NOMO-1 treated with DMSO at 0.1 percent for 48 hours (cell line): ENCODE measurements around the gene CNTN4.

ENCODE experiments used
- DNase-seq: peaks from one replicate; lab custom pipeline; 2025; ENCODE audit not compliant: unreplicated experiment; lab: John Stamatoyannopoulos, UW

CNTN4 gene

GRCh38 chr3:2849092-2849491 lies 750.4 kb downstream of the CNTN4 start:
- no peak for DNase-seq

- DNase-seq, result no peak
These were observed 752.0 kb downstream of the CNTN4 start for GRCh38 chr3:2850701-2851100.

- DNase-seq, result no peak
These were observed 752.7 kb downstream of the CNTN4 start for GRCh38 chr3:2851361-2851760.

- DNase-seq, result no peak
These were observed 753.2 kb downstream of the CNTN4 start for GRCh38 chr3:2851835-2852234.

- no peak for DNase-seq
These were observed 755.0 kb downstream of the CNTN4 start for GRCh38 chr3:2853651-2854050.

GRCh38 chr3:2856138-2857133 lies 757.8 kb downstream of the CNTN4 start:
- DNase-seq, result no peak

- DNase-seq, result no peak
These were observed 762.0 kb downstream of the CNTN4 start for GRCh38 chr3:2860626-2861025.

- no peak for DNase-seq
These were observed 762.5 kb downstream of the CNTN4 start for GRCh38 chr3:2861120-2861519.

- no peak for DNase-seq
These were observed 763.3 kb downstream of the CNTN4 start for GRCh38 chr3:2861920-2862319.

GRCh38 chr3:2862366-2862765 lies 763.7 kb downstream of the CNTN4 start:
- no peak for DNase-seq

- no peak for DNase-seq
These were observed 764.5 kb downstream of the CNTN4 start for GRCh38 chr3:2863127-2863526.

- no peak for DNase-seq
These were observed 771.2 kb downstream of the CNTN4 start for GRCh38 chr3:2869905-2870304.

- DNase-seq, result no peak
These were observed 772.2 kb downstream of the CNTN4 start for GRCh38 chr3:2870724-2871333.

GRCh38 chr3:2872884-2873283 lies 774.2 kb downstream of the CNTN4 start:
- no peak for DNase-seq

- DNase-seq, result no peak
These were observed 775.3 kb downstream of the CNTN4 start for GRCh38 chr3:2873986-2874385.

- DNase-seq, result no peak
These were observed 777.0 kb downstream of the CNTN4 start for GRCh38 chr3:2875699-2876098.

- no peak for DNase-seq
These were observed 777.7 kb downstream of the CNTN4 start for GRCh38 chr3:2876362-2876761.

- no peak for DNase-seq
These were observed 780.4 kb downstream of the CNTN4 start for GRCh38 chr3:2879023-2879422.

GRCh38 chr3:2879587-2879986 lies 780.9 kb downstream of the CNTN4 start:
- DNase-seq, result no peak

GRCh38 chr3:2880218-2880756 lies 781.6 kb downstream of the CNTN4 start:
- DNase-seq, result no peak

GRCh38 chr3:2883283-2883682 lies 784.6 kb downstream of the CNTN4 start:
- no peak for DNase-seq

GRCh38 chr3:2888592-2888991 lies 789.9 kb downstream of the CNTN4 start:
- no peak for DNase-seq
